GM11168 (cell line): ENCODE results near the gene SH3RF2.

Source experiments
- in situ Hi-C: fragments of 300-500 bp; cut with MboI; formaldehyde crosslinking; loops from one replicate; pipeline ENCODE4 v1.12.0; 2022; ENCODE audit warnings: low sequenced_read_pairs; ENCODE audit not compliant: unreplicated experiment

SH3RF2 gene

DNA sequence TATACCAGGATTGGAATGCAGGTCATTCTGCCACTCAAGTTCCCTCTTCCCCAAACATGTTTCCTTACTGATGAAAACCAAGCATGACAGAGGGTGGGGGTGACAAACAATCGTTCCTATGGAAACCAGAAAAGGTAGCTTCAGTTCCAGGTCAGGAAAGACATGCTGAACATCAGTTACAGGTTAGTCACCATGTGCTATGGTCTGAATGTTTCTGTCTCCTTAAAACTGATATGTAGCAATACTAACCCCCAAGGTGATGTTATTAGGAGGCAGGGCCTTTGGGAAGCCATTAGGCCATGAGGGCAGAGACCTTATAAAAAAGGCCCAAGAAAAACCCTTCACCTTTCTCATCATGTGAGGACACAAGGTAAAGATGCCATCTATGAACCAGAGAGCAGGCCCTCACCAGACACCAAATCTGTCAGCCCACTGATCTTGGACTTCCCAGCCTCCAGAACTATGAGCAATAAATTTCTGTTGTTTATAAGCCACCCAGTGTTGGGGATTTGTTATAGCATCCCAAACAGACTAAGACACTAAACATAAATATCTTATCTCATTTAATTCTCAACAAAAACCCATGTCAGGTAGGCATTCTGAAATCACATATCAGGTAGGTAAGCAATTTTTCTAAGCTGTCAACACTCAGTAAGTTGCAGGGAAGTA, 15.7 kb upstream of the SH3RF2 start:
- in situ Hi-C loops: no loop called here

- in situ Hi-C loops: no loop called here
These were observed 15.2 kb upstream of the SH3RF2 start for GRCh38 chr5:145921211-145921610.

DNA sequence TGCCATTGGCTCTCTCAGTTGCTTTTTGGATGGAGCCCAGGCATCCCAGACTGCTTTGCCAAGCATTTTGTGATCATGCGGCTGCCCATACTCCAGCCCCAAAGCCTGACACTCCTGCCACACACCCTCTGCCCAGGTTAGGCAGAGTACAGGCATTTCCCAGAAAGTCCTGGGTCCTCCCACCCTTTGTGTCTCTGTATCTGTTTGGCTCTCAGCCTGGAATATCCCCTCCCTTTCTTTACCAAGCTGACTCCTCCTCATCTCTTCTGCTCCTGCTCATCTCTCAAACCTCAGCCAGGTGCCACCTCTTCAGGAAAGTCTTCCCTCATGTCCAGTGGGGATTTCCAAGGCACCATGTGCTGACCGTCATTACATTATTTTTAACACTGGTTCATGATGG, 14.3 kb upstream of the SH3RF2 start:
- in situ Hi-C loops: no loop called here

DNA sequence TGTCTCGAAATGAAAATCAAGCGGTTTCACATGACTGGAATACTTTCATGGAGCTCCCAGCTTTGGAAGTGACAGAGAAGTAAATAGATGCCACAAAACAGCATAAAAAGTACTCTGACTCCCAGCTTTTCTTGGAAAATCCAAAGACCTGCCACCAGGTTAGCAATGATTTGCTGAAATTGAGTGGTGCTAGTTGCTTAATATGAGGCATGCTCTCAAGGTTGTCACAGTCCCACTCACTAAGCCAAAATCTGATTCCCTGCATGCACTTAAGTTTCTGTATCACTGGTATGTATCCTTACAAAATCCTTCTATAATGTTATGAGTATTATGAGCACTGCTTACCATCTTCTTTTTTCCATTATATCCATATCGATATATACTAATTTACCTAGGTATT, 13.0 kb upstream of the SH3RF2 start:
- in situ Hi-C loops: no loop called here

GRCh38 chr5:145924849-145925248, 11.5 kb upstream of the SH3RF2 start:
- in situ Hi-C loops: no loop called here

GRCh38 chr5:145925353-145925752, 11.0 kb upstream of the SH3RF2 start:
- in situ Hi-C loops: no loop called here

DNA sequence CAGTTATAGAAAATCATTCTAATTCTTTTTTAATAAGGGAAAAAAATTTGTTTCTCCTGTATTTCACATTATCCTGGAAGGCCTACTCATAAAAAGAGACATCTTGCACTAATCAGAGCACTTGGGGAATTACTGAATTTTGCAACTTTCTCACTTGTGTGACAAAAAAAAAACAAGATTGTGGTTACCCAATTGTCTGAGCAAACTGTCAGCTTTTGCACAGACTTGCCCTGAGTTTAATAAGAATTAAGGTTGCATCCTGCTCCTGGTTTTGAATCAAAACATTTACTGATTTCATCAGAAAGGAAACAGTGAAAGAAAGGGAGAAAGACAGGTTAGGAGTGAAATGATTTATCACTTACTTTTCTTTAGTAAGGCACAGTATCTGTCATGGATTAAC, 10.6 kb upstream of the SH3RF2 start:
- in situ Hi-C loops: no loop called here

DNA sequence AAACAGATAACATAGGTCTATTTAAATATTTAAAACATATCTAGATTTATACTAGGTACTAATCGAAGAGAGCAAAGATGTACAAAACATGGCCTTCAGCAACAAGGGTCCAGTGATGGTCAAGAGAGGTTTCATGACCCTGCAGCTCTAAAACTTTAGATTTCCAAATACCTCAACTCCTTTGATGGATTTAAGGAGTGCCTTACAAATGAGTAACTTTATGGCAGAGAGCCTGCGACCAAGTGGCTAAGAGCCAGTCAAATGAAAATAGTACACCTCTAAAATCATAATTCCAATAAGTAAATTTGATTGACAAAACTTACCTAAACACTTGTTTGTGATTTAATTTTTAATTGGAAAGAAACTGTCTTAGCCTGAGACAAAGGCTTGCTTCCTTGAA, 4.7 kb upstream of the SH3RF2 start:
- in situ Hi-C loops: no loop called here

DNA sequence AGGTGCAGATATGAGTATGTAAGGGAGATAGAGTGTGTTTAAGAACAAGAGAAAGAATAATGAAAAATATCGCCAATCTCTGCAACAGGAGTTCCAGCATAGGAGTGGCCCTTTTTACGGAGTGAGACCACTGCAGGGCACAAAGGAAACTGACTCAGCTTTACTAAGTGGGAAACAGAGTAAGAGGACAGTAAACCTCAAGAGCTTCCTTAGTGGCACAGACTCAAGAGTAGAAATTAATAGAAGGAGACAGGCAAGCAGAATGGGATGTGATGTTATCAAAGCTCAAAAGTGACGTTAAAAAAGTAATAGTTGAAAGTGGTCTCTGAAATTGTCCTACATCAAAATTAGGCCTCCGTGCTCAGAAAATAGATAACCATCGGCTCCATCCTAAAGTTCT, 2.1 kb upstream of the SH3RF2 start:
- in situ Hi-C loops: no loop called here

- in situ Hi-C loops: no loop called here
These were observed 1.3 kb downstream of the SH3RF2 start for GRCh38 chr5:145937432-145938250.

GRCh38 chr5:145938776-145939539, 2.6 kb downstream of the SH3RF2 start:
- in situ Hi-C loops: no loop called here

- in situ Hi-C loops: no loop called here
These were observed 3.2 kb downstream of the SH3RF2 start for GRCh38 chr5:145939540-145940065.

DNA sequence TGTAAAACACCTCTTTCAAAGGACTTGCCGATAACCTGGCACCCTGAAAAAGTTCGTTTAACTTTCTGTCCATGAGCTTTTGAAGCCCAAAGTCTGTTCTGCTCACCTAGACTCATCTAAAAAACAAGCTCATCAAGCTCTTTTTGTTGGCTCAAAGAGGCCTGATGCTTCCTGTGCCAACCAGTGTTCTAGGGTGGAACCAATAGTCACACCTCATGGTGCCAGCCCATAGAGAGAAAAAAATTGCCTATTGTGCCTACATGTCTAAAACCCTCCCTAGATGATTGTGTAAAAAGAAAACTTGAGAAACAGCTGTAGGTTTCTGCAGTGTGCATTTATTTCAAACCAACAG, 4.7 kb downstream of the SH3RF2 start:
- in situ Hi-C loops: no loop called here

DNA sequence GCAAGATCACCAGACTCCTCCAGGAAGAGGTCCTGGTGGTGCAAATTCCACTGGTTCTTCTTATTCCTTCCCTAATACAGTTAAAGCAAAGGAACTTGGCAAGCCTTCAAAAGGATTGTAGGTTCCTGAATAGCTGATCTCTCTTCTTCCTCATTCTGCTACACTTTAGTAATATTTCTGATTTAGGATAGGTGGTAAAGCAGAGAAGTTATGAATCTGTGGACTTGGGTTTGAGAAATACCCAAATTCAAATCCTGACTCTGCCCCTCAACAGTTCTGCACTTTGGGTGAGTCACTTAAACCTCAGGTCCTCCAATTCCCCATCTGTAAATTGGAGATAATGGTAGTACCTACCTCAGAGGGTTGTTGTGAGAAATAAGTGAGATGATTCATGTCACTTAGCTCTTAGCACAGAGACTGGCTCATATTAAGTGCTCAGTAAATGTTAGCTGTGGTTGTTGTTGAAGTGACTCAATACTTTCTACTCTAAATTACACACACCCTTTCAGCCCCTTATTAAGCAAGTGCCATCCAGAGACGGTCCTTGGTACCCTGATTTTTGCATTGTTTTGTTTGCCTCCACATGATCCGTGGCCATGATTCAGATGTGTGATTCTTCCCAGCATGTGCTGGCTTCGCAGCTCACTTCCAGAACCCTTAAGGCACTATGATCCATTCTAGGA, 5.2 kb downstream of the SH3RF2 start:
- in situ Hi-C loops: no loop called here

- in situ Hi-C loops: no loop called here
These were observed 5.8 kb downstream of the SH3RF2 start for GRCh38 chr5:145942201-145942600.

DNA sequence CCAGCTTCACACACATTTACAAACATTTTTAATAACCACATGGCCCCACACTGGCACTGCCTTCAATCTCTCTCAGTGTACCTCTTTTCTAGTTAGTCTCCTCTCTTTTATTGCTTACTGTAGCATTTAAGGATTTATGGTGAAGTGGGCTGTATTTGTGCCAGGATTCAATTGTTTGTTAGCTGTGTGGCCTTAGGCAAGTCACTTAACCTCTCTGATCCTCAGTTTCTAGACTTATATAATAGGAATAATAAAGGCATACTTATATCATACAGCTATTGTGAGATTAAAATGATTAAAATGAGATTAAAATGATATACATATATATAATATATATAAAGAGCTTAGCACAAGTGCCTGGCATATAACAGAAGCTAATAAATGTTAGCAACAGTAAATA, 6.4 kb downstream of the SH3RF2 start:
- in situ Hi-C loops: no loop called here

GRCh38 chr5:145943674-145944121, 7.3 kb downstream of the SH3RF2 start:
- in situ Hi-C loops: no loop called here

DNA sequence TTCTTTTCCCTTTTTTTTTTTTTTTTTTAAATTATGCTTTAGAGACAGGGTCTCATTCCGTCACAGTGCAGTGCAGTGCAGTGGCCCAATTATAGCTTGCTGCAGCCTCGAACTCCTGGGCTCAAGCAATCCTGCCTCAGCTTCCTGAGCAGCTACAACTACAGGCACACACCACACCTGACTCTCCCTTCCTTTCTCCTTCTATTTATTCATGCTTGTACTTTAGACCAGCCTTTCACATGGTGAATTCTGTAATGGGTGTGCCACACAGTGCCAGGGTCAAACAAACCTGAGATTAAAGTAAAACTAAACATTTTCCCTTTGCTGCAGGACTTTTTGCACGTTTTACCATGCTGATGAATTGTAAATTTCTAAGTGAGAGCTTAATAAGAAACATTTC, 8.0 kb downstream of the SH3RF2 start:
- in situ Hi-C loops: no loop called here

DNA sequence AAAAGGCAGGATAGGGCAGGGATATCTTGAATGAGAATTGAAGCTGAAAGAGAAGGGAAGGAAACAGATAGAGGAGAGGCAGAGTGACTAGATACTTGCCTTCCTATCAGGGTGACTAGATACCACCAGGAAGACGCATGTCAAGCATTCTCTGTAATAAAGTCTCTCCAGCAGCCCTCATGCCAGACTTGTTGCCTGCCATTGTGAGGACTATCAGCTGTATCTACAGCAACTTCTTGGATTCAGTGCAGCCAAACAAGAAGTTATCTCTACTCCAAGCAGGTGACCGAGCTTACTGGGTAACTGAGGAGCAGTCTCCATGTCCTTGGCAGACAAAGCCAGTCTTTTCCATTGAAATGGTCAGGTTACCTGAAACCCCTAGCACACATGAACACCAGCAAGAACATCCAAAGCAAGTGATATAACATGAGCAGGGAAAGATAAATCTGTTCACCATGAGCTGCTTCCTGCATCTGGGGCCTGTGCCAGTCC, 9.3 kb downstream of the SH3RF2 start:
- in situ Hi-C loops: no loop called here
